ENCODE results near the gene ANKRD66.
"Not testable (repeated sequence)": the region's sequence is repeated elsewhere in the genome, so short reads cannot be mapped to it uniquely, and the experiment has no call there.

Gene ANKRD66

GRCh38 chr6:46755865-46756264 is 9.1 kb downstream of the ANKRD66 start:
- no peak for DNase-seq (ENCODE audit: low read depth in 2 of 2)

- no peak for DNase-seq (ENCODE audit: low read depth in 2 of 2)
These were observed 9.9 kb downstream of the ANKRD66 start for GRCh38 chr6:46756469-46757213.

GRCh38 chr6:46757214-46757596 is 10.5 kb downstream of the ANKRD66 start:
- no peak for DNase-seq (ENCODE audit: low read depth in 2 of 2)

GRCh38 chr6:46758960-46759753 is 12.4 kb downstream of the ANKRD66 start:
- DNase-seq (ENCODE audit: low read depth in 2 of 2), result no peak

GRCh38 chr6:46760925-46761324 is 14.2 kb downstream of the ANKRD66 start:
- DNase-seq (ENCODE audit: low read depth in 2 of 2), result no peak

- DNase-seq (ENCODE audit: low read depth in 2 of 2), result no peak
These were observed 16.7 kb downstream of the ANKRD66 start for GRCh38 chr6:46763466-46763865.

- DNase-seq (ENCODE audit: low read depth in 2 of 2), result not testable (repeated sequence)
These were observed 17.5 kb downstream of the ANKRD66 start for GRCh38 chr6:46764280-46764679.

- DNase-seq (ENCODE audit: low read depth in 2 of 2), result no peak
These were observed 18.2 kb downstream of the ANKRD66 start for GRCh38 chr6:46764961-46765360.

GRCh38 chr6:46772016-46772415 is 25.3 kb downstream of the ANKRD66 start:
- DNase-seq (ENCODE audit: low read depth in 2 of 2), result no peak

- DNase-seq (ENCODE audit: low read depth in 2 of 2), result no peak
These were observed 26.0 kb downstream of the ANKRD66 start for GRCh38 chr6:46772762-46773161.

- no peak for DNase-seq (ENCODE audit: low read depth in 2 of 2)
These were observed 26.6 kb downstream of the ANKRD66 start for GRCh38 chr6:46773201-46773855.

- DNase-seq (ENCODE audit: low read depth in 2 of 2), result not testable (repeated sequence)
These were observed 28.0 kb downstream of the ANKRD66 start for GRCh38 chr6:46774736-46775135.

- DNase-seq (ENCODE audit: low read depth in 2 of 2), result no peak
These were observed 29.5 kb downstream of the ANKRD66 start for GRCh38 chr6:46776070-46776712.

- DNase-seq (ENCODE audit: low read depth in 2 of 2), result no peak
These were observed 31.0 kb downstream of the ANKRD66 start for GRCh38 chr6:46777476-46778346.

GRCh38 chr6:46781478-46782378 is 35.0 kb downstream of the ANKRD66 start:
- no peak for DNase-seq (ENCODE audit: low read depth in 2 of 2)

GRCh38 chr6:46784535-46784934 is 37.8 kb downstream of the ANKRD66 start:
- DNase-seq (ENCODE audit: low read depth in 2 of 2), result no peak

GRCh38 chr6:46787871-46788540 is 41.3 kb downstream of the ANKRD66 start:
- DNase-seq (ENCODE audit: low read depth in 2 of 2), result no peak

GRCh38 chr6:46788791-46789190 is 42.1 kb downstream of the ANKRD66 start:
- DNase-seq (ENCODE audit: low read depth in 2 of 2), result no peak

Measured in stimulated activated CD8-positive, alpha-beta memory T cell treated with anti-CD3 and anti-CD28 coated beads, Interleukin-7, amount 100 ng/mL, for 4 hours (primary cell).